CD4-positive, alpha-beta T cell treated with Interleukin-10 for 1 hour (primary cell): ENCODE measurements around the gene KCNK10.
"Not testable (repeated sequence)": the region's sequence is repeated elsewhere in the genome, so short reads cannot be mapped to it uniquely, and the experiment has no call there.

Experiments used
- DNase-seq: peaks from one replicate; pipeline ENCODE4 v3.0.0-alpha.2; 2020

The KCNK10 gene

DNA sequence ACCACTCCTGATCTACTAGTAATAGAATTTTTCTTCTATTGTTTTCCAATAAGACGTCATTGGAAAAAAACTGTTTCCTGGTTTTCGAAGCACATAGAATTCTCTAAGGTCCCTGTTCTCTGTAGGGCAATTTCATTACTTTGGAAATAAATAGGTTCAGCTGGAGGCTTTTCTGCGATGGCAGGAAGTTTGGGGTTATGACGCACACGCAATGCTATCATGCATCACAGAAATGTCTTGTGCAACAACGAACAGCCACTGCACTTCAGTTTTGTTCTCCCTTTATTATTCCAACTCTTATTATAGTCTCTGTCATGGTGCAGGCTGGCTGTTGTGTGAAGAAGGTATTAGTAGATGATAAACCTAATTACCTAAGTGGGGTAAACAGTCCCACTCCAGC, 59.0 kb downstream of the KCNK10 start:
- DNase-seq: no peak

DNA sequence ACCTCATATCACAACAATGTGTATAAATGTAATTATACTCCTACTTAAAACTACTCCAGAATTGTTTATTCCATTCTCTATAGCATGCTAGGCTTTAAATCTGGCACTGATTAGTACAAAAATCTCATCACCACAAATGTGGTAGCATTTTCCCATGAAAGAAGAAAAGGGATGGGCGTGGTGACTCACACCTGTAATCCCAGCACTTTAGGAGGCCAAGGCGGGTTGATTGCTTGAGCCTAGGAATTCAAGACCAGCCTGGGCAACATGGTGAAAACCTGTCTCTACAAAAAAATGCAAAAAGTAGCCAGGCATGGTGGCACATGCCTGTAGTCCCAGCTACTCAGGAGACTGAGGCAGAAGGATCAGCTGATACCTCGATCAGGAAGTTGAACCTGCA, 61.8 kb downstream of the KCNK10 start:
- not testable (repeated sequence) for DNase-seq

DNA sequence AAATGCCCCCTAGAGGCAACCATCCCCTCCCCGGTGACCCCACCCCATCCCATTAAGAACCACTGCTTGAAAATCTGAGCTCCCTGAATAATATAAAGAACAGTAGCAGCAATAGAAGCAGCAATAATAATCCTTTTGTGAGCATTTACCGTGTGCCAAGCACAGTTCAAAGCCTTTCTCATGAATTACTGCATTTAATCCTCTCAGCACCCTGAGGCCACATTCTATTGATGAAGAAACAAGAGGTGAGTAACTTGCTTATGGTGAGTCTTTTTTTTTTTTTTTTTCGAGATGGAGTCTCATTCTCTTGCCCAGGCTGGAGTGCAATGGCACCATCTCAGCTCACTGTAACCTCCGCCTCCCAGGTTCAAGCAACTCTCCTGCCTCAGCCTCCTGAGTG, 65.0 kb downstream of the KCNK10 start:
- no peak for DNase-seq

DNA sequence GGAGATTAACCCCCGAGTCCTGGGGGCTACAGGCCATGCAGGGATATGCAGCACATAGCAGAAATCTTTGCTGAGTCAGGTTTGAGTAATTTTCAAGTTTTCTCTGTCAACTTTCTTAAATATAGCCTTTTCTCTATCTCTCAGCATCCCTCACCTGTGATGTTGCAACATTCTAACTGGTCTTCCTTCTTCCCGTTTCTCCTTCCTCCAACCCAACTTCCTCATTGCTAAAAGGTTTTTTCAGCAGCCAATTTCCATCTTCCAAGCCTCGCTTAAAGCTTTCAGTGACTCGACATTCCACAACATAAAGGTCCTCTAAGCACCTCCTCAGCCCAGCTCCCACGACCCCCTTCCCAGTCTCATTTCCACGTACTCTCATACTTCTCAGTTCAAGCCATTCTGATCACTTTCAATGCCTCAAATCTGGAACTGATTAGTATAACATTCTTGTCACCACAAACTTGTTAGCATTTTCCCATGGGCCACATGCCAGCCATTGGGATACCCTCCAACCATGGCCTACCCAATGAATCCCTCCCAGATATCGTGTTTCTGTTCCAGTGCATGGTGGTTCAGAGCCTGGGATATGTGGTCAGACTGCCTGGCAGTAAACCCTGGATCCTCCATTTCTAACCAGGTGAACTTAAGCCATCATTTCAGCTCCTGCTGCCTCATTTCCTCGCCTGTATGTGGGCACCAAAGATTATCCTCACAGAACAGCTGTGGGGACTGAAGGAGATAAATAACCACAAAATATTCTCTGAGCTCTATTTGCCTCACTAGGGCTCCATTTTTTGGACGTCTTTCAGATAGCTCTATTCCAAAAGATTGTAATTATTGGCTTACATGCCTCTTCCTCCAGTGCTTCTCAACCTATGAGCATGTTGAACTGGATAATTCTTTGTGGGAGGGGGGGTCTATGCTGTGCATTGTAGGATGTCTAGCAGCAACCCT, 65.8 kb downstream of the KCNK10 start:
- DNase-seq: no peak

DNA sequence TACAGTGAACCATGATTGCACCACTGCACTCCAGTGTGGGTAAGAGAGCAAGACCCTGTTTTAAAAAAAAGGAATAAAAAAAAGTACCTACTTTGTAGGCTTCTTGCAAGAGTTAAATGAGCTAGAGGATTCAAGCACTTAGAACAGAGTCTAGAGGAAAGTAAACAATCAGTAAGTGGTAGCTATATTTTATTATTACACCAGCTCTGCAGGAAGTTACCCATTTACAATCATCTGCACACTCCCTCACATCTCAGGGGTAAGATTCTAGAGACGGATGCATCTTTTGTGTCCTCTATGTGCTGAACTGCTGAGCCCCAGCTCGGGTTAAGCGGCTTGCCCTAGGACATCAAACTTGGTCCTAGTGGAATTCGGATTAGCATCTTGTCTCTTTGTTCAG, 67.3 kb downstream of the KCNK10 start:
- DNase-seq: no peak

DNA sequence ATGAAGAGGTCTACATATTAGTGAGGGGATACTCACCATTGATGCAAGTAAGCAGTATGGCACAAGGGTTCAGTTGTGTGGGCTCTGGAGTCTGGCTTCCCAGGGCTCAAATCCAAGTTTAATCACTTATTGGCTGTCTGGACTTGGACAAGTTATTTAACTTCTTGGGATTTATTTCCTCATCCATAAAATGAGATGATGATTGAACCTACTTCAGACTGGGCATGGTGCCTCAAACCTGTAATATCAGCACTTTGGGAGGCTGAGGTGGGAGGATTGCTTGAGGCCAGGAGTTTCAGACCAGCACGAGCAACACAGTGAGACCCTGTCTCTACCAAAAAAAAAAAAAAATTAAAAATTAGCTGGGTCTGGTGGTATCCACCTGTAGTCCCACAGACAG, 67.9 kb downstream of the KCNK10 start:
- no peak for DNase-seq

DNA sequence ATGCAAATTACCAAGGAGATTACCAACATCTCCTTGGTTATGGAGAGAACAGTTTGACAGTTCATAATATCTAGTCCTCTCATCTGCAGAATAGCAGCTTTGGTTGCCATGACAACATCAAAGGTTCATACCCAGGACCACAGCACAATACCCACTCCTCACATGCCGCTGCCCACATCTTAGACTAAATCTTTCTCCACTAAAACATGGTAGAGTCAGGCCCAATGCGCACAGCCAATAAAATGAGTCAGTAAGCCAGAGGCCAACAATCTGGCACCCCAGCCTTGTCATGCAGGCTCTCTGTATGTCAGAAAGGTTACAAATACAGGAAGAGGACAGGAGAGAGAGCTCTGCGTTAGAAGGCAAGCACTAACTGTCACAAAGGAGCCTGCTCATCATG, 70.6 kb downstream of the KCNK10 start:
- DNase-seq: no peak

DNA sequence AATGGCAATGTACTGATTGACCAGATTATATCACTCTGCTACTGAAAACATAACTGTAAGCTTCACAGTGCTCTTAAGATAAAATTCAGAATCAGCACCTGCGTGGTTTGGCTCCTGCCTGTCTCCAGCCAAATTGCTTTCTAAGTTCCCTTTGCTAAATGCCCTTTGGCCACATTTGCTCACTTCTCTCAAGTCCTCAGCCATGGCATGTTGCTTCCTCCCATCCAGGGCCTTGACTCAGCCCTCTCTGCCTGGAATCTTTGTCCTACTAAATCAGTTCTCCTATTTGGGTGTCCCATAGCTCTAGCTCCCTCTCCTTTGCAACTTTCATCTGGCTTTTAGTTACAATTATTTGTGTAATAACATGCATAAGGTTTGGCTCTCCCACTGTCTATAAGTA, 71.4 kb downstream of the KCNK10 start:
- DNase-seq: no peak

DNA sequence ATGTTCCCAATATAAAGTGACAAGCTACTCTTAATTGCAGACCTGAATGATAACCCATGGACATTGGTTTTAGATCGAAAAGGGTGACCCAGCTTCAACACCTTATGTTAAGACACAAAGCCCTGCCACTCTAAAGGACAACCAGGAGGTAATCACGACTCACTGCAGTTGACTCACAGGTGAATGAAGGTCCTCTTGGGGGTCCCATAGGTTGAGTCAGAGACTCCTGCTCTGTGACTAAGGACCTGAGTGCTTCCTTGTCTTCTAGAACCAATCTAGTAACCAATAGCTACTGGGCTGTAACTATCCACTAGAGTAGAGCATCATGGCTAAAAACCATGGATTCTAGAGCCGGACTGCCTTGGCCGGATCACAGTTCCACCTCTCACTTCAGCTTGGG, 73.8 kb downstream of the KCNK10 start:
- DNase-seq: no peak

DNA sequence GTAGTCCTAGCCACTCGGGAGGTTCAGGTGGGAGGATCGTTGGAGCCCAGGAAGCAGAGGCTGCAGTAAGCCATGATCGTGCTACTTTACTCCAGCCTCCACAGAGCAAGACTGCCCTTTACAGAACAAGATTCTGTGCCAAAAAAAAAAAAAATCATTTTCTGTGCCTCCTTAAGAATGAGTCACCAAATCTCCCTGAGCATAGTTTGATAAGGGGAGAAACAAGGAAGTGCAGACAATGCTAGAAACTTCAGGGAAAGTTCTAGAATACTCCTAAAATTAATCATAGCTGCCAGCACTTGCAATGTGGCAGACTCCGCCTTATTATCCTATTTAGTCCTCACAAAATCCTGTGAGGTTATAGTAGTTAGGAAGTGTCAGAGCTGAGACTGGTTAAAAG, 74.5 kb downstream of the KCNK10 start:
- no peak for DNase-seq

DNA sequence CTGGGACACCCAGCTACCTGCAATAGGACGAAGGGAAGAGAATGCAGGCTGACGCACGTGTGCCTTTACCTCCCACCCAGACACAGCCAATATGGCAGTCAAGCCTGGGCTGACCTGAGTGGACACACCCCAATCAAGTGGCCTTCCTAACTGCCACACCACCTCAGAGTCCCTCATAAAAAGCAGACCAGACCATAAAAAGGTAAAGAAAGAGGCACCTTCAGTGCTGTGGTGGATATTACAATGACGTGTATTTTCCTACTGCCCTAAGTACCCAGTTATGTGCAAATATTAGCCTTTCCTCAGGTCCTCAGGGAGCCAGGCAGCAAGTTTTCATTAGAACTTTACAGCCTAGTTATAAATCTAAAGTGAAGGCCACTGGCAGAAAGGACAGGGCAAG, 75.8 kb downstream of the KCNK10 start:
- DNase-seq: no peak

DNA sequence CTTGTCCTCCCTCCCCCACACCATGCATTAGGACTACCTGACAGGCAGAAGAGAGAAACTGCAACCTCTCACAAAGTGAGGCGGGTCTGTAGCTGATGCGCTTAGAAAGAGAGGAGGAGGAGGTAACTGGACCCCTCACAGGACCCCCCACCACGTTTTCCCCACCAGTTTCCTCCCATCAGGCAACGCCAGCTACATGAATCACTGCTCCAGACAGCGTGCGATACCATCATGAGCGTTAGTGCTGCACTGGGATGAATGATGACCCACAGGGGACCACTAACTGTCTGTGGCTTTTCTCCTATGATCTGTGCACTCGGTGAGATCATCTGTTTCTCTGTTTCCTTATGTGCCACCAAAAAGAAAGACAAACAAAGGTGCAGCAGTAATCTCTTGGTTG, 77.7 kb downstream of the KCNK10 start:
- DNase-seq: no peak

DNA sequence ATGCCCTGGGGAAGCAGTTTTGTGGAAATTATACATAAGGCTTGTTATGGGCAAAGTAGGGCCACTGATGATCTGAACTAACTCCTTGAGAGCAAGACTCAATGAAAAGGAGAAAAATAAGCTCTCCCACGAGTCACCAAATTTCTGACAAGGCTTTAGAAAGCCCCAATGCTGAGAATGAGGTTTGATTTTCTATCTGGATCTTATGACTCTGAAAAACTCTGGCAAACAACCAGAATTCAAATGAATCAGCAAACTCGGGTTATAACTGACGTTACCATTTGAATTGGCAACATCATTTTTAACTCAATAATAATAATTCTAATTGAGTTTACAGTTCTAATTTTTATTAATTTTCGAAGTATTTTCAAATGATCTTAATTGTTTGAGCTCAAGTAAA, 79.1 kb downstream of the KCNK10 start:
- no peak for DNase-seq

DNA sequence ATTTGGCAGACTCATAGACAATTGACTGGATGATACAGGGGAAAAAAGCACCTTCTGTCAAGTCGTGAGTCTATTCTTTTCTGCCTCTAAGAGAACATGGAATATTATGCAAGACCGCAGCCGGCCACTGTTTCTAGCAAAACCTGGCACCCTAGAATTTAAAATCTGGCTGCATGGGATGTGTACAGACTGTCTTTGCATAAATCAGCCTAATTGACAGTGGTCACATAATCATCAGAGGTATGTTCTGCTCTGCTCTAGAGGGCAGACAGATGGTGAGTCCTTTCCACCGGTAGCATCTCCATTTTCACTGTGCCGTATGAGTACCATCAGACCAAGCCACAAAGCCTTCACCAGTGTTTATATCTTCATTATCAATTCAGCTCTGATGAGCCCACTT, 80.6 kb downstream of the KCNK10 start:
- DNase-seq: no peak

DNA sequence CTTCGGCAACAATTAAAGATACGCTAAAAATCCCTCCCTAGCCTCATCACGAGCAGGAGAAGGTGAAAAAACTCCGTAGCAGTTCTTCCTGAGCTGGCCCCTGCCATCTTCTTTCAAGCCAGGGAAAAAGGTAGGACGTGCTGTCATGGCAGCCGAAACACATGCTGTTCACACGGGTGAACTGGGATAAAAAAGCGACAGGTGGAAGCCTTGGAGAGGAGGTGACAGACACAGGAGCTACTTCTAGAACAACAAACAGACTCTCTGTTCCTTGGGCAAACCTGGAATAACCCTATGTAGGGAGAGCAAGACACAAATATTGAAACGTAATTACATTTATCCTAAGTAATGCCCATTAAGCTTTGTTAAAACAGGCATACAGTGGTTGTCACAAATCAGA, 81.3 kb downstream of the KCNK10 start:
- DNase-seq: no peak

DNA sequence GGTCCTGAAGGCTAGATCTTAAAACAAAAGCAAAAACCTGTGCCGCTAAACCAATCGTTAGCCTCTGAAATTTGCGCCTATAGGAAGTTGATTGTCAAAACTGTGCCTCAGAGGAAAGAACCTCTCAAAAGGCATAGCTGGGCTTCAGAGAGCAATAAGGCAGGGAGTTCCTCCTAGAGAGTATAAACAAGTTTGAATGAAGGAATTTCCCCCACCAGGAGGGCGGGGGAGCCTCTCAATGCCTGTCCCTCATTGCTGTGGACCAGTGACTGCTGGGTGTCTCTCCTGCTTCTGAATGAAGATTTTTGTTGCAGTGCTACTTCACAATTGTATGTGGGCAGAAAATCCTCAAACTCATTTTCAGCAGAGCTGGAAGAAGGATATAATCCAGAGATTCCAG, 88.6 kb downstream of the KCNK10 start:
- DNase-seq: no peak

DNA sequence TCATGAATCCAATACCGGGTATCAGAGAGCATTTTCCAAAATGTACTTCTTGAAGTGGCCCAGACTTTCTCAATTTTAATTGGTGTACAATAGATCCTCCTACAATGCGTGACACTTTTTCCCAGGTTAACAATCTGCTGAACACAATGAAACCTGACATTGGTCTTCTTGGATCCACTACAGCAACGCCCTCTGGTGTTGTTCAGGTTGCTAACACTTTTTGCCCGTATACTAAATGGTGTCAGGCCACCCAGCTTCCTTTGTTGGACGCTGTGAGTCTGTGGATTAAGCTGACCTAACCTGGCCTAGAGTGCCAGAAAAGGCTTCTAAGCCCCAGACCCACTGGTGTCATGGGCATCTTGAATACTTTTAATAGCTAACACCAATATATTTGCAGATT, 89.2 kb downstream of the KCNK10 start:
- DNase-seq: peak; percentile 6

DNA sequence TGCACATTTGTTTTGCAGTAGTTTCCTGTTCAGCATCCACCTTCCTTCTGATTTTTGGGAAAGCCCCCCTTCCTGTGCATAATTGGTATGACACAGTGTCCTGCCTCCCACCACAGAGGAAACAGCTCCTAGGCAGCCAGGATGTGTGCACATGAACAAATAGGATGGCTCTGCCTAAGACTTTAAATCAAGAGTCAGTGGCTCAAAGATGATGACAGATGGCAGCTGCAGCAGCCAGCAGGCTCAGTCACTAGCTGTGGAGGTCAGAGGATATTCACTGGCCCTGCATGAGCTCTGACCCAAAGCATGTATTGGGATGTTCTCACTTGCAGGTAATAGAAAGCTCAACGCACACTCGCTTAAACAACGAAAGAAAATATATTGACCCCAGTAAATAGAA, 90.3 kb downstream of the KCNK10 start:
- DNase-seq: no peak

DNA sequence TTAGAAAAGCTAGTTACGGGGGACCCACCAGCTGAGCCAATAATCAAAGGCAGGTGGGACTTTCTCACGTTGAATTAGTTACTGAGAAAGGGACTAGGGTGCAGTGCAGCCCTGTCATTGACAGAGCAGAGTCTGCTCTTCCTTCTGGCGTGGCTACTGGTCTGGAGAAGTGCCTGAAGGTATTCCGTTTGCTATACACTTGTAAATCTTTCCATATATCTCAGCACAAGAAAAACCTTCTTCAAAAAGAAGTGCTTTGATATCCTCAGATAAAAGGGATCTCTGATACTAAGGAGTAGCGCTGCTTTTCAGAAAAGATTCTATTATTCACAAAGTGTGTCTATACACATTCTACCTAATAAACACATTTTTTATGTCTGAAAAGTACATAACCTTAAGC, 91.5 kb downstream of the KCNK10 start:
- DNase-seq: no peak

DNA sequence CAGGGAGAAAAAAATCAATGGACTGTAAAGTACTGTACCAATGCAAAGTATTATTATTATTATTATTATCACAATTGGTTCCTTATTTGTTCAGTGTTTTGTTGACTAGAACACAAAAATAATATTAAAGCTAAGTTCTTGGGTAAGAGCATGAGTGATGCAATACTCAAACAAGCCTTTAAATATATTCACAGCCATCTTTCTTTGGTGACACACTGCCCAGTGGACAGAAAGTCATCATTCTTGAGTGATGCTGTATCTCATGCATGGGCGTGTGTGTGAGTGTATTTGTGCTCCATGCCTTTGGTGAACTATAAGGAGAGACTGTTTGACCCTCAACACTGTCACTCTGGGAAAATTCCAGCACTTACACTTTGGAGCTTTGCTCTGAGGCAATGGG, 93.6 kb downstream of the KCNK10 start:
- DNase-seq: no peak

DNA sequence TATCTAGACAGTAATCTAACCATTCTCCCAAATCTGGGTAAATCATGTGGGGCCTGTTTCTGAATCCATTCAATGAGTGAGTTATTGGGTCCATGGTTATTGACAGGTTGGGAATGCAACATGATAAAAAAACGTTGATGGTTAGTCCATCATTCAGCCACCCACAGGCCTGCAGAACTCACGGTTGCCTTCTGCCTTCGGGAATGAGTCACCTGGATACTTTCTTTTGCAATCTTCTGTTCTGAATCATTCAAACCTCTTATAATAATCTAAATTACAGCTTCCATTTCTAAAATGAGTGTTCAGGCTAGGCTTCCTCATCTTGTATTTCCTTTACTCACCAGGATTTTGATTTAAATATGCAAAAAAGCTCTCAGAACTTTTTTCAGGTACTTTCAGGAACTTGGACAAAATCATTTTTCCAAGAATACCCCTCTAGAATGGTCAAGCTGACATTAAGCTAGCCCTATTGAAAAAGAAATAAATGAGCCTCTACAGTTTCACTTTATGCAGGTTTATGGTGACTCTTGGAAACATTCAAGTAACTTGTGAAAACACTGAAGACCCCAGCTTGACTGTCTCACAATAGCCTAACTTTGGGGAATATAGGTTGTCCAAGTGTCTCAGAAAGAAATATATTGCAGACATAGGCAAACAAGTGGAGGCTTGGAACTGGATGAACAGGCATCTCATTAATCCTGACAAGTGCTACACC, 94.4 kb downstream of the KCNK10 start:
- DNase-seq: no peak

DNA sequence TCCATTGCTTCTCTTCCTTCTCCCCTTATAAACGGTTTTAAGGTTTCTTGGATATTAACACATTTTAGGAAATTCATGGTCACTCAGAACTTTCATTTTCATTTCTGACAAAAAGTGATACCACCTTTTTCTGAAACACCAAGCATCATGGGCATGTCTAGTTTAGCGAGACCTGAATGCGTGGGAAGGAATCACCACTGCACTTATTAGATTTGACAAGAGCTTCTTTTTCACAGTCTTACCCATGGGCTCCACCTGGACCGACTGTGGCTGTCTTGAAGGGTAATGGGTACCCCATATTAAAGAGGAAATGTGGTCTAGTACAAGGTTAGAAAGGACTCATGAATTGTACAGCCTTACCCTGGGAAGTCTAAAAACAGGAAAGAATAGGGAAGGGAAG, 95.4 kb downstream of the KCNK10 start:
- no peak for DNase-seq

DNA sequence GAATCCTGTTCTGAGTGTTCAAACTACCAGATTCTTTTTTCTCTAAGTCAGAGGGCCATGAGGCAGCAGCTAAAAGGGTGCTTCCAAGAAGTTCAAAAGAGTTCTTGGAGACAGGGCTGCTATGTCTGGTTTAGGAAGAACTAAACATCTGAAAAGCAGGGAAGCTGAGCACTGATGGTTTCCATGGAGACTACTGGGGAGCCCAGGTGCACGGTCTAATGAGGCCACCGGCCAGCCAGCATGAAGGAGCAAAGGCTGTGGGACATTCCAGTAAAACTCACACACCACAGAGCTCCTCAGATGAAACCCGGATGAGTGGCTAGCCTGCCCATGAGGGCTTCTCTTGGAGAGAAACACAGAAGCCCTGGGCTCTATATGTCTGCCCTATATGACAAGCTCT, 97.3 kb downstream of the KCNK10 start:
- DNase-seq: no peak

DNA sequence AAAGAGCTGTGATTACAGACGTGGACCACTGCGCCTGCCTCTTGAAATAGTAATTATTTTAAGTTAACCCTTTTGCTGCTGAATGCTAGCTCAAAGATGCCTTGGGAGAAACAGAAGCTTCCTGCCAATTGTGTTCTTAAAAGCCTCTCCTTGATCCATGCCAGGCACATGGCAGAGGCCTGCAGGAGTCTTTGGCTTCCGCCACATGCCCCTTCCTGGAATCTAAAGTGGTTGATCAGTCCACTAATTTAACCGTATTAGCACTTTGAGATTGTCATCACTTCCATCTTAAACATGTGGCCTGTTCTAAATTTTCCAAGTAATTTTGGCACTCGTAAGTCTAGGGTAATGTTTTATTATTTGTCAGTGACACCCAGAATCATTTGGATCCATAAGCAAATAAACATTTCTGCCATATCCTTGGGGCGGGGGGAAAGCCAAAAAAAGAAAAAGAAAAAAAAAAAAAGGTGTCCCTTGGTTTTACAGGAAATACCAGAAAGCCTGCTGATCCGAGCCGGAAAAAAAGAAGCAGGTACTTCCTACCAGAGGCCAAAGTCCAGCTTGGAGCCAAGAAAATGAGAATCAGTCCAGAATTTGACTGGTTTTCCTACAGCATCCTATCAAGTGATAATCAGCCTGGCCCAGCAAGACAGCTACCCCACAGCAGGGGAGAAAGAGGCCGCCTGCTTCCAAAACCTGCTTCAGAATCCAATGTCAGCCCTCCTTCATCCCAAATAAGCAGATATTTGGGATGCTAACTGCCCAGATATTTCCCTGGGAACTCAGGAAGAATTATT, 104.8 kb downstream of the KCNK10 start:
- DNase-seq: no peak
